ENCODE measurements around the gene CDH19.

DNA sequence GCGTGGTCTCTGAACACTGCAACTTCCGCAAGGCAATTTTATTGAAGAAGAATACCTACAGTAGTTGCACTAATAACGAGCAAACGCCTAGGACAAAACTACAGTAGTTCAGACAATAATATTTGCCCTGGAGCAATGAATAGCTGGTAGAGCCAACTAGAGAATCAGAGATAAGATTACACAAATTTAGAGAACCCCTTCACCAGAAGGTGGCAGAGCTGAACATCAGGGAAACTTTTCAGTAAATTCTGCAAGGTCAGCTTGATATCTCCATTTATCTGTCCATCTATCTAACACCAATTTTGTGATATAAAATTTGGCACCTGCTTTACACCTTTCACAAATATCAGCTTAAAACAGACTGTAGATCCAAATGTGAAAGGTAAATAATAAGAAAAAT, 43.8 kb downstream of the CDH19 start:
- TF ChIP-seq, protein P1, sequence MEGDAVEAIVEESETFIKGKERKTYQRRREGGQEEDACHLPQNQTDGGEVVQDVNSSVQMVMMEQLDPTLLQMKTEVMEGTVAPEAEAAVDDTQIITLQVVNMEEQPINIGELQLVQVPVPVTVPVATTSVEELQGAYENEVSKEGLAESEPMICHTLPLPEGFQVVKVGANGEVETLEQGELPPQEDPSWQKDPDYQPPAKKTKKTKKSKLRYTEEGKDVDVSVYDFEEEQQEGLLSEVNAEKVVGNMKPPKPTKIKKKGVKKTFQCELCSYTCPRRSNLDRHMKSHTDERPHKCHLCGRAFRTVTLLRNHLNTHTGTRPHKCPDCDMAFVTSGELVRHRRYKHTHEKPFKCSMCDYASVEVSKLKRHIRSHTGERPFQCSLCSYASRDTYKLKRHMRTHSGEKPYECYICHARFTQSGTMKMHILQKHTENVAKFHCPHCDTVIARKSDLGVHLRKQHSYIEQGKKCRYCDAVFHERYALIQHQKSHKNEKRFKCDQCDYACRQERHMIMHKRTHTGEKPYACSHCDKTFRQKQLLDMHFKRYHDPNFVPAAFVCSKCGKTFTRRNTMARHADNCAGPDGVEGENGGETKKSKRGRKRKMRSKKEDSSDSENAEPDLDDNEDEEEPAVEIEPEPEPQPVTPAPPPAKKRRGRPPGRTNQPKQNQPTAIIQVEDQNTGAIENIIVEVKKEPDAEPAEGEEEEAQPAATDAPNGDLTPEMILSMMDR (IDR thresholded peaks at IDR 0.05; ENCODE audit: low read depth, low read length, poor library complexity, severe bottlenecking), result peak; percentile 45
- TF ChIP-seq EZH2phosphoT487 (IDR thresholded peaks at IDR 0.05; ENCODE audit: borderline replicate concordance, low read length), result no peak
